Suppressor macrophage (primary cell): Measurements from ENCODE around the gene DEFB121.
"Not testable (repeated sequence)": the region's sequence is repeated elsewhere in the genome, so short reads cannot be mapped to it uniquely, and the experiment has no call there.

Experiments used
- DNase-seq, 4 experiments: peaks; one replicate each; pipeline ENCODE4 v3.0.0-alpha.2; 2020 to 2022
- total RNA-seq, 17 experiments: gene quantifications; one replicate each; lab custom pipeline; 2026; ENCODE audit warnings: mixed read lengths in 6 of 17, inconsistent platforms in 3 of 17; lab: John Stamatoyannopoulos, UW

Gene DEFB121, protein sequence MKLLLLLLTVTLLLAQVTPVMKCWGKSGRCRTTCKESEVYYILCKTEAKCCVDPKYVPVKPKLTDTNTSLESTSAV
- 0 to 0.66 (median 0) reads per million in 17 experiments for total RNA-seq

DNA sequence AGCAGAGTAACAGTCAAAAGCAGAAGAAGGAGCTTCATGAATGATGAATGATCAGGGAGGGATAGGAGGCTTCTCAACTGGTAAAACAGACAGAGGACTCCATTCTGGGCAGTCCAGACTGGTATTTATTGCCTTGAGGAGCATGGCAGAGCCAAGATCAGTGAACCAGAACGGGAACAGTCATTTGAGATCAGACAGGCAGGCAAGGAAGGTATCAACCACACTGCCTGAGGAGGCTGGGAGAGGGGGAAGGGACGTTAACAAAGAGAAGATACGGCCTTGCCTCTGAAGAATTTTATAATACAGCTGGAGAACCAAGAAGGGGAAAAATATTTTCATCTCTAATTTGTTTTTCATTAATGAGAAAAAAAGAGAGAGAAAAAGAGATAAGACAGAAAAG is at the start of gene DEFB121:
TSS of gene DEFB121 (minus strand) at position 101 of the 400 bp plus-strand sequence. CDS start at position 38, 63 bp downstream.
- DNase-seq, result no peak

DNA sequence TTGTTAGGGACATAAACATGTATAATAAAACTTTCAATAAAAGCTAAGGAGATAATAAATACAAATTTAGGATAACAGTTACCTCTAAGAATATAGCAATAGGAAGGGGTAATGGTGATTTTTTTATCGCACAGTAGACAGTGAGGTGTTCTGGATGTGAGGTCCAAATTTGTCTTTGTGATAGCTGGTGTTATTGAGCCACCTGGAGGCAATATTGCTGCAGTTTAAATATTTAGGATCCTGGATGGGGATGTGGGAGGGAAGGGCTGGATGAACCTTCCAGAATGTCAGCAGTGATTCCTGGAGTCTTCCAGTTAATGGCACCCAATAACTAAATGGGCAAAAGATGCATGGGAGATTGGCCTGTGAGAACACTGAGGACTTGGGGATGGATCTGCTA is 48.3 kb upstream of the DEFB121 start:
- no peak for DNase-seq

DNA sequence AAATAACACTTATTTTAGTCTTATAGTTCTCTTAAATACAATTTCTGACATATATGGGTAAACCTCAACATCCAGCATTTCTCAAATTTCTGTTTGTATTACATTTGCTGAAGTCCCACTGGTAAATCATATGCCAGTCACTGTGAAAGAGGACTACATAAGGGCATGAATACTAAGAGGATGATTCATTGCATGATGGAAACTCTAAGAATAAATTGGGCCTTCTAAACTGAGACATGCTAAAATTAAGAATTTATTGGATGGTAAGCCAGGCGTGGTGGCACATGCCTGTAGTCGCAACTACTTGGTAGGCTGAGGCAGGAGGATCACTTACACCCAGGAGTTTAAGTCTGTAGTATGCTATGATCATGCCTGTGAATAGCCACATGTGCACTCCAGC is 46.6 kb upstream of the DEFB121 start:
- no peak for DNase-seq

DNA sequence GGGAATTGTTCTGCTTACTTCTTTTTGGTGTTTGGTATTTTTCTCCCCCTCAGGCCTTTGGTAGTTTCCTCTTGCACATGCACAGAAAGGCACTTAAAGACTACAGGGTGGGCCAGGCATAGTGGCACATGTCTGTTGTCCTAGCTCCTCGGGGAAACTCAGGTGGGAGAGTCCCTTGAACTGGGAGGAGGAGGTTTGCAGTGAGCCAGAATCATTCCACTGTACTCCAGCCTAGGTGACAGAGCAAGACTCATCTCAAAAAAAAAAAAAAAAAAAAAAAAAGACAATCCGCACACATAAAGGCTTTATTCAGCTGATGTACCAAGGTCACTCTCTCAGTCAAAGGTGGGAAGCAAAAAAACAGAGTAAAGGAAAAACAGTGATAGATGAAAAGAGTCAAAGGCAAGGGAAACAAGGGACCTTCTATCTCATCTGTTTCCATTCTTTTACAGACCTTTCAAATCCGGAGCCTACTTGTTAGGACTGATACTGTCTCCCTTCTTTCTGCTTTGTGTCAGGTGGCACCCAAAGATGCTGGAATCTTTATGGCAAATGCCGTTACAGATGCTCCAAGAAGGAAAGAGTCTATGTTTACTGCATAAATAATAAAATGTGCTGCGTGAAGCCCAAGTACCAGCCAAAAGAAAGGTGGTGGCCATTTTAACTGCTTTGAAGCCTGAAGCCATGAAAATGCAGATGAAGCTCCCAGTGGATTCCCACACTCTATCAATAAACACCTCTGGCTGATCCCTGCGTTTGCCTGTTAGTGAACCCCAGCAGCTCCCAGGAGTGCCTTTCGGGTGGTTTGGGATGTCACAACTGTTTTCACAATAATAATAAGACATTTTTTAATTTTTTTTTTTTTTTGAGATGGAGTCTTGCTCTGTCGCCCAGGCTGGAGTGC is 43.7 kb upstream of the DEFB121 start:
- no peak for DNase-seq

DNA sequence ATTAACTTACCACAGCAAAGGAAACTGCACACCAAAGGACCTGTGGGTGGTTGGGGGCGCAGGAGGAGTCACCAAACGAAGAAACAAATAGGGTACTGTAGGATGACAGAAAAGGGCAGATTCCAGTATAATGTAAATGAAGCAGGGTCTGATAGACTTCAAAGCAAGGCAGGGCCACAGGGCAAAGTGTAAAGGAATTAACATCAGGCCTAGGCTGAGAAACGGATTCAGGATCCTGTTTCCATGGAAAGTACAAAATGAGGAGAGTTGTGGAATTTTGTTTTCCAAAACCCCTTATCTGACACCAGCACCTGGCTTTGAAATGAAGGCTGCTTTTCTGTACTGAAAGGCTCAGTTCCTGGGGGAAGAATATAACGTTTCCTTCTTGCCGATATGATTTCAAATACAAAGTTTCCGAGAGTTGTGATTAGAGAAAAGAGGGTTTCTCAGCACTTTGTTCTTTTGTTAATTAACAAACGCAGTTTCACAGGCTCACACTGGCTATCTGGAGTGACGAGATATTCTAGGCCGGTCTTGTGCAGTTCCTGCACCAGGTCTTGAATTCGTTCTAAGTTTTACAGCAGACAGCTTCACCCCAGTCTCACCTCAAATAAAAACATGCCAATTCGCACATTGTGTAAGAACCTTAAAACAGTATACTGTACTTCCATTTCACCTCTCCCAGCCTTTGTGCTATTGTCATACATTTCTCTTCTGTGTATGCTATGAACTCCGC is 40.2 kb upstream of the DEFB121 start:
- no peak for DNase-seq

DNA sequence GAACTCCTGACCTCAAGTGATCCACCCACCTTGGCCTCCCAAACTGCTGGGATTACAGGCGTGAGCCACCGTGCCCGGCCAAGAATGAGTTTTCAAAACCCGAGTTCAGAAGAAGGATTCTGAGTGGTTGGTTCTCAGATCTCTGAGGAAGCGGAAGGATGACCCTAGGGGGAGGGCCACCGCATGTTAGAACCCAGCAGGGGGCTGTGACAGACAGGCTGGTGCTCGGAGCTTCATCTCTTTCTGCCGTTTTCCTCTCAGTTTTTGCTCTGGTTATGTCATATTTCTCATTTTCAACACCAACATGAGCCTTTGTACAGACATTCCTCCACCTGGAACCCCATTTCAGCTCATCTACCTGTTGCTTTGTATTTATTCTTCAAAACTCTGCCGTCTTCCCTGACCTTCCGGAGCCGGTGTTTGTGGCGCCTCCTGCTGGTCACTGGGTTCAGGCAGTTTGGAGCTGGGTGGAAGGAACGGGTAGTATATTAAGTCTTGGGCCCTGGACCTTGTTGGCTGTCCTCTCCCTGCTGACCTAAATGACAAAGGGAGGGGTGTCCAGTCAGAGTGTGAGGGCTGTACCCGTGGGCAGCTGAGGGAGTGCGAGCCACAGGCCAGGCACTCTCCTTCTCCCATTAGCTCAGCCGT is 34.1 kb upstream of the DEFB121 start, which contains the start of gene DEFB123:
TSS of gene DEFB123 (plus strand) at position 621 of the 648 bp plus-strand sequence. CDS start 67 bp downstream, outside the sequence.
- DNase-seq, result peak in 1 of 4 experiments; percentile 5

DNA sequence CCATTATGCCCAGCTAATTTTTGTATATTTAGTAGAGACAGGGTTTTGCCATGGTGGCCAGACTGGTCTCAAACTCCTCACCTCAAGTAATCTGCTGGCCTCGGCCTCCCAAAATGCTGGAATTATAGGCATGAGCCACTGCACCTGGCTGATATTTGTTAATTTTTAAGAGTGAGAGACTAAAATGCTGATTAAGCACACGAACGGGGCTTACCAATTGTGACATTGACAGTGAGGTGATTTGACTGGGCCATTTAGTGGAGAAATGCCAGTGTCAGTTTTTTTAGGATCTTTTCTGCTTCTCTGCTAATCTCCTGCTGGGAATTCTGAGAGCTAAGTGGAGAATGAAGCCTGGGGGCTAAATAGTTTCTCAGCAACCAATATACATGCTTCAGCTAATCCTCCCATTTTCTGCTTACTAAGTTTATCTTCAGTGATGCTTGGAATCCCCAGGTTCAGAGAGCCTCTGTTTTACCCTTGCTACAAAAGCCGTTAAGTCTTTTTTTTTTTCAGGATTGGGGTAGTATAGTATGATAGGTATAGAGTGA is 24.6 kb upstream of the DEFB121 start:
- DNase-seq, result no peak

DNA sequence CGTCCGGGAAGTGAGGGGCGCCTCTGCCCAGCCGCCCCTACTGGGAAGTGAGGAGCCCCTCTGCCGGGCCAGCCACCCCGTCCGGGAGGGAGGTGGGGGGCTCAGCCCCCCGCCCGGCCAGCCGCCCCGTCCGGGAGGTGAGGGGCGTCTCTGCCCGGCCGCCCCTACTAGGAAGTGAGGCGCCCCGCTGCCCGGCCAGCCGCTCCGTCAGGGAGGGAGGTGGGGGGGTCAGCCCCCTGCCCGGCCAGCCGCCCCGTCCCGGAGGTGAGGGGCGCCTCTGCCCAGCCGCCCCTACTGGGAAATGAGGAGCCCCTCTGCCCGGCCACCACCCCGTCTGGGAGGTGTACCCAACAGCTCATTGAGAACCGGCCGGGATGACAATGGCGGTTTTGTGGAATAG is 21.6 kb upstream of the DEFB121 start:
- DNase-seq, result not testable (repeated sequence)

DNA sequence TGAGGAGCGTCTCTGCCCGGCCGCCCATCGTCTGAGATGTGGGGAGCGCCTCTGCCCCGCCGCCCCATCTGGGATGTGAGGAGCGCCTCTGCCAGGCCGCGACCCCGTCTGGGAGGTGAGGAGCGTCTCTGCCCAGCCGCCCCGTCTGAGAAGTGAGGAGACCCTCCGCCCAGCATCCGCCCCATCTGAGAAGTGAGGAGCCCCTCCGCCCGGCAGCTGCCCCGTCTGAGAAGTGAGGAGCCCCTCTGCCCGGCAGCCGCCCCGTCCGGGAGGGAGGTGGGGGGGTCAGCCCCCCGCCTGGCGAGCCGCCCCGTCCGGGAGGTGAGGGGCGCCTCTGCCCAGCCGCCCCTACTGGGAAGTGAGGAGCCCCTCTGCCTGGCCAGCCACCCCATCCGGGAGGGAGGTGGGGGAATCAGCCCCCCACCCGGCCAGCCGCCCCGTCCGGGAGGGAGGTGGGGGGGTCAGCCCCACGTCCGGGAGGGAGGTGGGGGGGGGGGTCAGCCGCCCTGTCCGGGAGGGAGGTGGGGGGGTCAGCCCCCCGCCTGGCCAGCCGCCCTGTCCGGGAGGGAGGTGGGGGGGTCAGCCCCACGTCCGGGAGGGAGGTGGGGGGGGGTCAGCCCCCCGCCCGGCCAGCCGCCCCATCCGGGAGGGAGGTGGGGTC is 21.0 kb upstream of the DEFB121 start:
- DNase-seq, result not testable (repeated sequence)

DNA sequence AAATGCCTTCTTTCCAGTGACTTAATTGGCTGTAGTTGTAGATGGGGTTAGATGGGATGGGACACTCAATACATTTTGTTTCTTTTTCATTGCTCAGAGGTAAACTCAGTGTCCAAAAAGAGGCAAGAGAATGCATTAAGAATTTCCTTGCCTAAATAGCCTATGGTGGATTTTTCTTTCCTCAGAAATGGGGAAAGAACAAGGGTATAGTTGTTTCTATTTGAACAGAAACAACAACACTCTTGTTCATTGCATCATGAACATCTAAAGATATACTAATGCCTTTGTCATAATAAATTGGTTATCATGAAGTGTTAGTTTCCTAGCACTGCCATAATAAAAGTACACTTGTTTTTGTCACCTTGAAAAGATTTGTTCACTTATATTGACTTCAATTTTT is 19.8 kb upstream of the DEFB121 start:
- no peak for DNase-seq

DNA sequence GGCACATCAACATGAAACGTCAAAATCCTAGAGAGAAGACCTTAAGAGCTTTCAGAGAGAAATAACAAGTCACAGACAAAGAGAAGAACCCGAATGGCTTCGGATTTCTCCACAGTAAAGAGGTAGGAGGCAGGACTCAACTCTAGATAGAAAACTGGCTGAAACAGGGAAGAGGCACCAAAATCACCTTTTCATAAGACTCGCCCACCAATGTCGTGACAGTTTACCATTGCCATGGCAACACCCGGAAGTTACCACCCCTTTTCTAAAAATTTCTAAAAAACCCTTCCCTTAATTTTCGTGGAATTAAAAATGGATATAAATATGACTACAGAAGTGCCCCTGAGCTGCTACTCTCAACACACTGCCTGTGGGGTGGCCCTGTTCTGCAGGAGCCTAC is 12.3 kb upstream of the DEFB121 start:
- DNase-seq, result no peak

DNA sequence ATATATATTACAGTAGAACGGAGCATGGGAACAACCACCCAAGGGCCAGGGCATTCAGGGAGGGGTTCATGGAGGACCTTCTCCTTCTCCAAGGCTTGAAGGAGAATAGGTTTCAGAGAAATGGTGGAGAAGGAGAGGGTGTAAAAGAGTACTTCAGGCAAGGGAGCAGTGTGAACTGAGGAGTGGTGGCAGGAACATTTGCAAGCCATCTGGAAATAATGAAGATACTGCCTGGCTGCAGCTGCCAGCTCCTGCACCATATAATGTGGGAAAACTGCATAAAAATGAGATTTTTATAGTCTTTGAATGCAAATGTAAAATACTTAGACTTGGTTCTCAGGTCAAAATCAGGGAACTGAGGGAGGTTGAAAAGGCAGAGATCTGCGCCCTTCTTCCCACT is 9.6 kb upstream of the DEFB121 start:
- DNase-seq, result no peak

DNA sequence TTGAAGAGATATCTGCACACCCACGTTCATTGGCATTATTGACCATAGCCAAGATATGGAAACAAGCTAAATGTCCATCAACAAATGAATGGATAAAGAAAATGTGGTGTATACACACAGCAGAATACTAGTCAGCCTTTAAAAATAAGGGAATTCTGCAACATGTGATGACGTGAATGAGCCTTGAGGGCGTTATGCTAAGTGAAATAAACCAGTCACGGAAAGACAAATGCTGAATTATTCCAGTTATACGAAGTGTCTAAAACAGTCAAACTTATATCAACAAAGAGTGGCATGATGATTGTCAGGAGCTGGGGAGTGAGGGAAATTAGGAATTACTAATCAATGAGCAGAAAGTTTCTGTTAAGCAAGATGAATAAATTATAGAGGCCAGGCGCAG is 8.4 kb upstream of the DEFB121 start:
- DNase-seq, result no peak

DNA sequence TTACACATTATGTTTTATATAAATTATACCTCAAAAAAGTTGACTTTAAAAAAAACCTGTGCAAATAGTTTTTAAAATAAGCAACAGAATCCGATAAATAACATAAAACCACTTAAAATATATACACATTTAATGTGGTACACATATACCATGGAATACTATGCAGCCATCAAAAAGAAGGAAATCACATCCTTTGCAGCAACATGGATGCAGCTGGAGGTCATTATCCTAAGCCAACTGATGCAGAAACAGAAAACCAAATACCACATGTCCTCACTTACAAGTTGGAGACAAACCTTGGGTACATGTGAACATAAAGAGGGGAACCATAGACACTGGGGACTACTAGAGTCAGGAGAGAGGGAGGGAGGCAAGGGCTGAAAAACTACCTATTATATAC is 4.0 kb upstream of the DEFB121 start:
- no peak for DNase-seq

DNA sequence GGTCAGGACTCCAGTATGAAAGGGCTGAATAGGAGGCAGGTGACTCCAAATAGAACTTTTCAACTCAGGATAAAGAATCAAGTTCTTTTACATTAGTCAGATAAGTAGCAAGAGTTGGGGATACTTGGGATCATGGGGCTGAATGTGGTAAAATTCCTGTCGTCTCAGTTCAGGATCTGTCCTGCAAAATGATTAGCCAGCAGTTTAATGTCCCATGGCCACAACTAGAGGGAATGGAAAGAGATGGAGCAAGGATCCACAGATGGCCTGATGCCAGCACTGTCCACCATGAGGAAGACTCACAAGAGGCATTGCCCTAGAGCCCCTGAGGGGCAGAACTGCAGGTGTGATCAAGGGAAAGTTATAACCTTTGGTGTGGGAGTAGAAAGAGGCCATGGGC is 2.1 kb downstream of the DEFB121 start:
- DNase-seq, result no peak

DNA sequence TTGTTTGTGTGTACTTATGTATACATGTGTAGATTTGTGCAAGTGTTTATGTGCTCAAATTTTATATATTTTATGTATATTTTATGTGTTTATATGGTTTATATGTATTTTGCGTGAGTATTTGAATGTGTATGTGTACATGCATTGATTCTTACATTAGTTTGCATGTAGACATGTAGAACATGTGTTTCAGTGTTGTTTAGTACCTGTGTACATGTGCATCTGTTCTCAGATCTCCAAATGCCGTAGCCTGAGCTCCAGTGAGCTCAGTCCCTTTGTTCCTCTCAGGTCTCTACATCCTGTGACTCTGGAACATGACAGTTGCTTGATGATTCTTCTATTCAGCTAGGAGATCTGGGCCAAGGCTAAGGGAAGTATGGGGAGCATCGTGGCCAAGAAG is 11.1 kb downstream of the DEFB121 start:
- no peak for DNase-seq

DNA sequence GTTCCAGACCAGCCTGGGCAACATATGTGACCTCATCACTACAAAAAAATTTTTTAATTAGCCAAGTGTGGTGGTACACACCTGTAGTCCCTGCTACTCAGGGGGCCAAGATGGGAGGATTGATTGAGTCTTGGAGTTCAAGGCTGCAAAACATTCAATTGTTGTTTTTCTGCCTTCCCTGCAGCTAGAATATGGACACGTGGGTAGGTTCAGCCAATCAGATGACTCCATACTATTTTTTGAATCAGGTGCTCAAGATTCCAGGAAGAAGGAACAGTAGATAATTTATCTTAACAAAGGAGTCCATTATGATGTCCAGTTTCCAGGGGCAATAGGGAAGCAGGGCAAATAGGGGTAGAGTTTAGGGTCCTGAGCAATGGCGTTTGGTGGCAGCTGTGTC is 13.2 kb downstream of the DEFB121 start:
- DNase-seq, result no peak

DNA sequence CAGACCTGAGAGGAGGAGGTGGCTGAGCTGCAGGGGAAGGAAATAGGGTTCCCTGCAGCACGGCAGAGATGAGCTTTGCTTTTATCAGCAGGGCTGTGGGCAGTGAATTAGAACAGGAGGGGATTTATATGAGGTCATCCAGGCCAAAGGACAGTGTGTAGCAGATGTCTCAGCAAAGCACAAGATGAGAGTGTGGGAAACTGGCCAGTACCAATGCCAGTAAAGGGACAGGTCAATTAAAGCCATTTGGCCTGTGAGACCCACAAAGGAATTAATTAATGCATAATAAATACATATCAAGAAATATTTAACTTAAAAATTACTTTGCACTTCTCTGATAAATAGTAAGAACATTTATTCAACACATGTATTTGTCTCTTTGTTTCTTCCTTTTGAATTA is 15.5 kb downstream of the DEFB121 start, which contains the start of gene DEFB119:
TSS of gene DEFB119 (minus strand) at position 101 of the 400 bp plus-strand sequence. CDS start 107 bp downstream, outside the sequence.
- no peak for DNase-seq

DNA sequence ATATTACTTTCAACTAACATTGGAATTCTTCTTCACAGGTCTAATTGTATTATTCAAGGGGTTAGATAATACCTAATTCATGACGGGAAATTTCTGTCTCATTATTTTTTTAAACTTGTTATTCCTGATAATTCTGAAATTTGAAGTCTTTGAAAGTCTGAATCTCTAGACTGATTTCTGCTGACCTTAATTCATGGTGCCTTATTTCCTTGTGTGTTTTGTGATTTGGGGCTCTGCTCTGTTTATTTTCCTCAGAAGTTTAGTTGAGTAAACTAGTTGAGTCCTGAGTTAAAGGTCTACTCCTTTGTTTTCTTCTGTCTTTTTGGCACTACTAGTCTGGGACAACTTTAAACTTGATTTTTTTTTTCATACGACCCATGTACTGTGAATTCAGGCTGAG is 31.7 kb downstream of the DEFB121 start:
- no peak for DNase-seq

DNA sequence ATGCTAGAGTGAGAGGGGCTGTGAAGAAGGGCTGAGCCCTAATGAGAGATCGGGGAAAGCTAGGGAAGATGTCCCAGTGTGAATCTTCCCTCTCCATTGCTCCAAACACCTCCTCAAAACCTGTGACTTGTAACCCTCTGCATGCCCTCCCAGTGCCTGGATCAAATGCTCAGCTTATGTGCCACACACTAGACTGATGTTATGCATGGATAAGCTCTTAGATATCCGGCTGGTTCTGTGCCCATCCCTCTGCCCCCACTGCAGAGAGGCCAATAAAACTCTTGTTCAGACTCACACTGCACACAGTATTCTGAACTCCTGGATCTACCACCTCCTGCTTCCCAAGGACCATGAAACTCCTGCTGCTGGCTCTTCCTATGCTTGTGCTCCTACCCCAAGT is 37.7 kb downstream of the DEFB121 start, which contains the start of gene DEFB118:
TSS of gene DEFB118 (plus strand) at position 301 of the 400 bp plus-strand sequence. CDS start at position 351, 50 bp downstream.
- no peak for DNase-seq

DNA sequence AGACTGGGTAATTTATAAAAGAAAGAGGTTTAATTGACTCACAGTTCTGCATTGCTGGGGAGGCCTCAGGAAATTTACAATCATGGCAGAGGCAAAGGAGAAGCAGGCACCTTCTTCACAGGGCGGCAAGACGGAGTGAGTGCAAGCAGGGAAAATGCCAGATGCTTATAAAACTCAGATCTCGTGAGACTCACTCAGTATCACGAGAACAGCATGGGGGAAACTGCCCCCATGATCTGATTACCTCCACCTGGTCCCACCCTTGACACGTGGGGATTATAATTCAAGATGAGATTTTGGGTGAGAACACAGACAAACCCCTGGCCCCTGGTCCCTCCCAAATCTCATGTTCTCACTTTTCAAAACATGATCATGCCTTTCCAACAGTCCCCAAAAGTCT is 41.7 kb downstream of the DEFB121 start:
- not testable (repeated sequence) for DNase-seq

DNA sequence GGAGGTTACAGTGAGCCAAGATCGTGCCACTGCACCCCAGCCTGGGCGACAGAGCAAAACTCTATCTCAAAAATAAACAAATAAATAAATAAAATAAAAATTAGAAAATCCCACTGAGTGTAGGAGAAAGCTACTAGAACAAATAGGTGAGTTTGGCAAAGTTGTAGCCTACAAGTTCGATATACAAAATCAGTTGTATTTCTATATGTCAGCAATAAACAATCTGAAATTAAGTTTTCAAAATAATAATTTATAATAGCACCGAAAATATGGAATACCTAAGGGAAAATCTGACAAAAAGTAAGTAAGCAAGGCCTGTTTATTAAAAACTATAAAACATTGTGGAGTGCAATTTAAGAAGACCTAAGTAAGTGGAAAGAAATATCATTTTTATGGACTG is 42.7 kb downstream of the DEFB121 start:
- DNase-seq, result no peak
